Left lung (tissue), 10 donors: Measurements from ENCODE around the gene CCDC167. TPM values are rescaled to one million over a fixed set of nuclear protein-coding genes. Genes with fewer than 3 reads are reported as not detected.

Experiments
- ATAC-seq: fragments of 200-7000 bp; cut with Tn5 transposase; one replicate; pipeline ENCODE4 v1.9.1; 2020; ENCODE audit warnings: moderate library complexity
- DNase-seq, 4 donors: peaks; one replicate each; pipeline ENCODE4 v3.0.0-alpha.2; 2013 to 2020
- H3K27ac ChIP-seq, 2 donors: fragments of 200-600 bp; sonication (generic) in 1 of 2; one replicate each; pipeline versions ENCODE4 v1.5.0 to v1.8.0; 2020 to 2021
- H3K27me3 ChIP-seq, 2 donors: fragments of 200-600 bp; sonication (generic) in 1 of 2; one replicate each; pipeline versions ENCODE4 v1.5.0 to v1.8.0; 2020 to 2021
- H3K36me3 ChIP-seq, 2 donors: fragments of 200-600 bp; sonication (generic) in 1 of 2; one replicate each; pipeline versions ENCODE4 v1.5.0 to v1.8.0; 2020 to 2021
- H3K4me1 ChIP-seq, 2 donors: fragments of 200-600 bp; one replicate each; pipeline ENCODE4 v1.8.0; 2021
- H3K4me3 ChIP-seq, 2 donors: fragments of 200-600 bp; sonication (generic) in 1 of 2; one replicate each; pipeline versions ENCODE4 v1.5.0 to v1.8.0; 2020 to 2021; ENCODE audit warnings: mild to moderate bottlenecking in 1 of 2
- H3K9me3 ChIP-seq, 2 donors: fragments of 200-600 bp; sonication (generic) in 1 of 2; one replicate each; pipeline versions ENCODE4 v1.5.0 to v1.8.0; 2020 to 2021
- intact Hi-C, 2 donors: fragments of 100-400 bp; cut with DNase I; formaldehyde crosslinking; loops; one replicate each; pipeline versions ENCODE4 v1.11.2 to v1.14.2; 2022
- polyA plus RNA-seq, 6 donors: library from polyadenylated mRNA; unstranded; fragments of 120-200 nt; gene quantifications; one replicate each; pipeline ENCODE4 v1.2.1, GENCODE V29; 2013; ENCODE audit not compliant: insufficient read length in 6 of 6
- total RNA-seq, 2 donors: library from RNA; stranded (reverse); fragmentation: NEBNext Ultra II Directional; extraction: Animal tissue kit (Norgen Biotek cat#: 25700); gene quantifications; one replicate each; pipeline ENCODE4 v1.2.1, GENCODE V29; 2021
- TF ChIP-seq, protein P1 (sequence below), 2 donors: fragments of 200-600 bp; sonication (generic) in 1 of 2; IDR thresholded peaks; one replicate each; pipeline versions ENCODE4 v1.5.0 to v1.8.0; 2021; ENCODE audit warnings: antibody characterized with exemption in 2 of 2
- donor health status: DM: no; HTN: yes; CAD: no.
- donor health status: DM: no; HTN: no; CAD: no.

CCDC167 gene
- total and polyA plus RNA-seq, 8 donors, result 18.2 to 25.2 (median 23.7) TPM

DNA sequence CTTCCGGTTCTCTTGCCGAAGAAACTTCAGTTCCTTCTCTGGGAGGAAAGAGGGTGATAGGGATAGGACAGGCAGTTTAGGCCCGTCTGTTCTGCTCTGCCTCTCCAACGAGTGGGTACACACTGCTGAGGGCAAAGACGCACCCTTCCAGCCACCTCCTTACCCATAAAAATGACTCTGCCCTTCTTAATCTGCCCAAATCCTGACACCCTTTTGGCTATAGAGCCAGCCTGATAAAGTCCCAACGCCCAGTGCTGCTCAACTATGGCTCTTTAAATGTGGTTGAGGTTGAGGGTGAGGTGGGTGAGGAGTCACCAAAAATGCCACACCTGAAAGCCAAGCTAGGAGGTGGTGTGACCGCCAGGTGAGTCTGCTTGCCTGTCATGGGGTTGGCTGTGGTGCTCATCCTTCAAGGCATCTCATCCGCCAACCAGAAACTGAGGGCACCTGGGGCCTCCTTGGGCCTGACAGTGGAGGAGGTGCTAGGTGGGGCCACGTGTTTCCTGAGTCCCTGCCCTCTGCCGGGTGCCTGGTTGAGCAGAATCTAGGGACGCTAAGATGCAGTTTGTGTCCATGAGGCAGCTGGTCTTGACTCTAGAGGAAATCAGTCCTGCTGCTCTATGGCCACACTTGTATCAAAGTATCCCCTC is 16.3 kb downstream of the CCDC167 start:
- H3K4me1 ChIP-seq, result no peaks in the 10 kb centered on the region
- H3K4me3 ChIP-seq, result no peak overlapping the region
- H3K36me3 ChIP-seq, result peaks cover 0 to 58% of the 10 kb centered on the region in 2 donors
- no peaks in the 10 kb centered on the region for H3K9me3 ChIP-seq
- ATAC-seq, result no peak
- H3K27me3 ChIP-seq, result no peaks in the 10 kb centered on the region
- no peak for DNase-seq
- H3K27ac ChIP-seq, result no peak overlapping the region
- intact Hi-C loops, result no loop called here
- TF ChIP-seq, protein P1, sequence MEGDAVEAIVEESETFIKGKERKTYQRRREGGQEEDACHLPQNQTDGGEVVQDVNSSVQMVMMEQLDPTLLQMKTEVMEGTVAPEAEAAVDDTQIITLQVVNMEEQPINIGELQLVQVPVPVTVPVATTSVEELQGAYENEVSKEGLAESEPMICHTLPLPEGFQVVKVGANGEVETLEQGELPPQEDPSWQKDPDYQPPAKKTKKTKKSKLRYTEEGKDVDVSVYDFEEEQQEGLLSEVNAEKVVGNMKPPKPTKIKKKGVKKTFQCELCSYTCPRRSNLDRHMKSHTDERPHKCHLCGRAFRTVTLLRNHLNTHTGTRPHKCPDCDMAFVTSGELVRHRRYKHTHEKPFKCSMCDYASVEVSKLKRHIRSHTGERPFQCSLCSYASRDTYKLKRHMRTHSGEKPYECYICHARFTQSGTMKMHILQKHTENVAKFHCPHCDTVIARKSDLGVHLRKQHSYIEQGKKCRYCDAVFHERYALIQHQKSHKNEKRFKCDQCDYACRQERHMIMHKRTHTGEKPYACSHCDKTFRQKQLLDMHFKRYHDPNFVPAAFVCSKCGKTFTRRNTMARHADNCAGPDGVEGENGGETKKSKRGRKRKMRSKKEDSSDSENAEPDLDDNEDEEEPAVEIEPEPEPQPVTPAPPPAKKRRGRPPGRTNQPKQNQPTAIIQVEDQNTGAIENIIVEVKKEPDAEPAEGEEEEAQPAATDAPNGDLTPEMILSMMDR (IDR thresholded peaks at IDR 0.05), result no peak

DNA sequence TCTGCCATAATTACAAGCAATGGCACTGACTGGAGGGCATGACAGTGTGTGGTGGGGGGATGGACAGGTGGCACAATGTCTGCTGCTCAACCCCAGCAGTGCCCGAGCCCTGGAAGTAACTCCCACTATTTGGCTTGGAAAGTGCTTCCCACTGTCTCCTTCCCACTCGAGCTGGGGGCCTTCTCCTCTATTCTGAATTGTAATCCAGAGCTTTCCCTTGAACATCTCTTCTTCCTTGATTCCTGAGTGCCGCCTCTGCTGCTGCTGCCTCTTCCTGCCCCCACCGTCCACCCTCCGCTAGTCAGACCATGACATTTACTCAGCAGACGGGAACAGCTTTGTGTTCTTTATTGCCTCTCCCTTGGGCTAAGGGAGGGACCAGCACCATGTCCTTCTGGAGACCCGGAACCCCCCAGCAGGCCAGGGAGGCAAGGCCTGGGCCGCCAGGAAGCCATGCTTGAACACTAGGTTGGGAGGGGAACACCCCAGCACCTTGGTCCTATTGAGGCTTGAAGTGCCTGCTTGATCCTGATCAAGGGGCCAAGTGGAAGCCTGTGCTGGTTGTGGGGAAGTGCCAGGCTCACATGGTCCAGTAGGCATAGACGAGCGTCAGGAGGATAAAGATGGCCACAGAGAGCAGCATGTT is 17.0 kb downstream of the CCDC167 start:
- intact Hi-C loops, result no loop called here
- peaks cover 0 to 65% of the 10 kb centered on the region in 2 donors for H3K36me3 ChIP-seq

DNA sequence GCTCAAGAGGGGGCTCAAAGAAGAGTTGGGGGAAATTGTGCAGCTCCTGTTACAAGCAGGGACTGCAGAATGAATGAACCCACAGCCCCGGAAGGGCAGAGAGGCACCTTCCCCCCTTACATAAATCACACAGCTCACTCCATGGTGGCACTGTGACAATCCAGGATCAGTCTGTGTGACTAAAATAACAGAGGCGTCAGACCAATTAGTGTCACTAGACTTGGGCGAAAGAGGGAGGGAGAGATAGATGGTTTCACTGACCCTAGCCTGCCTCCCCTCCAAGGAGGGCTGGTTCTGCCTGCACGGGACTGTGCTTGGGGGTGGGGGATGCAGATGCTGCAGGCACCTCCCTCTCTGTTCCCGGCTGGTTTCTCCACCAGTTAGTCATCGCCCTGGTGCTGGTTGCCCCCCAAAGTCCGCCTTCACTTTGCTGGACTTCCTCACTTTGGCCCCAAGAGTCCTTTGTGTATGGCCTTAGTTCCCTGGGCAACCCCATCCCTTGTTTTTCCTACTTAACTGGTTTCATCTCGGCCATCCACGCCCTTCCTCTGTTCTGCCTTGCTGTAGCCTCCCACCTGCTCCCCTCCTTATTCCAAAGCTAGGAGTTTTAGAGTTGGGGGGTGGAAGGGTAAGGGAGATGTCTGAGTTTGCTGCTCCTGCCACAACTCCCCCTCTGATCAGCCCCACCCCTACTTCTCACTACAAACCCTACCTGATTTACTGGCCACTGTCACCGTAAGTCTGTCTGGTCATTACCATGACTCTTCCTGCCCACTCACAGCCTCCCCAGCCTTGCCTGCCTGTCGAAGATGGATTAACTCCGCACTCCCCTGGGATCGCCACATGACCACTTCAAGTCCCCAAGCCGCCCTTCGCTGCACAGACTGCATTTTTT is 17.7 kb downstream of the CCDC167 start:
- no peak for DNase-seq
- peaks cover 0 to 73% of the 10 kb centered on the region in 2 donors for H3K36me3 ChIP-seq
- intact Hi-C loops, result no loop called here

More for the DNA sequence above, 17.0 kb downstream of the CCDC167 start:
- no peaks in the 10 kb centered on the region for H3K4me1 ChIP-seq
- no peak for ATAC-seq
- DNase-seq, result no peak
- H3K27ac ChIP-seq, result no peak overlapping the region
- H3K9me3 ChIP-seq, result no peaks in the 10 kb centered on the region
- H3K27me3 ChIP-seq, result no peaks in the 10 kb centered on the region
- TF ChIP-seq, protein P1 (IDR thresholded peaks at IDR 0.05), result no peak
- no peak overlapping the region for H3K4me3 ChIP-seq

DNA sequence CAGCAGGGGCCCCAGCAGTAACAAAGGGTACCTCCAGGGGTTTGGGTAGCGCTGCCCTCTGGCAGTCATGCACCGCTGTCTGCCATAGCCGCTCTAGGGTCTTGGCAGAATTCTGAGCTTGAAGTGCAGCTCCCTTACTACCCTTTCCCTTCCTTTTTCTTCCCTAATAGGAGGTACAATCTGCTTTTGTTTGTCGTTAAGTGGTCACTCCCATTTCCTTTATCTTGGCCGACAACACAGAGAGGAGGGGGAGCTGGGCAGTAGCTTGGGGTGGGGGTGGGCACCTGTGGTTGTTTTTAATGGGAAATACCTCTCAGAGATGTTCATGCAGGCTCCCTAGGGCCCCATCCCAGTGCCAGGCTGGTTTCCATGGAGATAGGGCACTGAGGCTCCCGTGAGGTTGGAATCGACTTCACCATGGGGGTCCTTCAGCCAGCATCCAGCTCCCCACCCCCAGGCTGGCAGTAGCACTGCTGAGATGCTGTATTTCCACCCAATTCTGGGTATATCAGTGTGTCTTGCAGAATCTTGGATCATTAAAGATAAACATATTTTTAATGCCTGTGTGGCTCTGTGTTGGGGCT is 18.6 kb downstream of the CCDC167 start:
- no peak for DNase-seq
- TF ChIP-seq, protein P1 (IDR thresholded peaks at IDR 0.05), result no peak
- Histone ChIP-seq H3K4me1 (no peaks in the 10 kb centered on the region), H3K9me3 (no peaks in the 10 kb centered on the region), H3K27ac (no peak overlapping the region), H3K27me3 (no peaks in the 10 kb centered on the region), H3K36me3 (peaks cover 0 to 82% of the 10 kb centered on the region in 2 donors), H3K4me3 (no peak overlapping the region)
- intact Hi-C loops, result no loop called here
- ATAC-seq, result no peak

More for the DNA sequence above, 17.7 kb downstream of the CCDC167 start:
- no peak for ATAC-seq
- Histone ChIP-seq H3K27ac (no peak overlapping the region), H3K27me3 (no peaks in the 10 kb centered on the region), H3K4me1 (no peaks in the 10 kb centered on the region), H3K9me3 (no peaks in the 10 kb centered on the region), H3K4me3 (no peak overlapping the region)
- TF ChIP-seq, protein P1 (IDR thresholded peaks at IDR 0.05), result no peak
